Epithelial cell of alveolus of lung (primary cell): ENCODE results near the gene SPDL1. TPM values are rescaled to one million over a fixed set of nuclear protein-coding genes. Genes with fewer than 3 reads are reported as not detected.

Experiments used
- total RNA-seq: library from RNA; depleted of rRNA; stranded (reverse); fragments of >200 nt; gene quantifications from 2 replicates; pipeline ENCODE4 v1.2.1, GENCODE V29; 2015

Gene SPDL1
- 17.2 and 30.1 TPM in 2 replicates for total RNA-seq

GRCh38 chr5:169583424-169584220 lies at the start of gene SPDL1:
SPDL1 (plus strand) TSS chr5:169583773; CDS start chr5:169588417, 4,644 bp downstream.

GRCh38 chr5:169637085-169637548 lies 53.5 kb downstream of the SPDL1 start, which contains the start of gene DOCK2:
DOCK2 (plus strand) TSS chr5:169637275; CDS start chr5:169637327, 52 bp downstream.

Other genes starting within 250 kb of the SPDL1 start
- gene DOCK2, start 53.5 kb downstream of the SPDL1 start, total RNA-seq = 1.6 and 3.6 TPM in 2 replicates